Stomach (tissue), 4 donors: ENCODE measurements around the gene SMNDC1.

ENCODE experiments used
- EP300 ChIP-seq: sonication (generic); formaldehyde crosslinking; IDR thresholded peaks from one replicate; pipeline ENCODE4 v1.6.1; 2017; ENCODE audit warnings: antibody characterized with exemption
- POLR2A ChIP-seq, 4 donors: fragments of 450-650 bp; IDR thresholded peaks; one replicate each; pipeline ENCODE4 v1.6.1; 2016; ENCODE audit warnings: antibody characterized with exemption in 4 of 4, control low read depth in 2 of 4, mild to moderate bottlenecking in 1 of 4, moderate library complexity in 1 of 4
- POLR2AphosphoS5 ChIP-seq, 3 donors: sonication (generic); formaldehyde crosslinking; IDR thresholded peaks; one replicate each; pipeline ENCODE4 v1.6.1; 2016; ENCODE audit warnings: antibody characterized with exemption in 3 of 3
- TF ChIP-seq, protein P1 (sequence below), 7 experiments: fragments of 450-650 bp in 4 of 7; fragments of 200-600 bp in 3 of 7; sonication (generic) in 3 of 7; IDR thresholded peaks; one replicate each; pipeline ENCODE4 v1.5.1; 2016 to 2019; ENCODE audit warnings: antibody characterized with exemption in 7 of 7, control low read depth in 2 of 7, mild to moderate bottlenecking in 1 of 7

GRCh38 chr10:110345286-110345685 lies 40.6 kb upstream of the SMNDC1 start:
- TF ChIP-seq, protein P1, sequence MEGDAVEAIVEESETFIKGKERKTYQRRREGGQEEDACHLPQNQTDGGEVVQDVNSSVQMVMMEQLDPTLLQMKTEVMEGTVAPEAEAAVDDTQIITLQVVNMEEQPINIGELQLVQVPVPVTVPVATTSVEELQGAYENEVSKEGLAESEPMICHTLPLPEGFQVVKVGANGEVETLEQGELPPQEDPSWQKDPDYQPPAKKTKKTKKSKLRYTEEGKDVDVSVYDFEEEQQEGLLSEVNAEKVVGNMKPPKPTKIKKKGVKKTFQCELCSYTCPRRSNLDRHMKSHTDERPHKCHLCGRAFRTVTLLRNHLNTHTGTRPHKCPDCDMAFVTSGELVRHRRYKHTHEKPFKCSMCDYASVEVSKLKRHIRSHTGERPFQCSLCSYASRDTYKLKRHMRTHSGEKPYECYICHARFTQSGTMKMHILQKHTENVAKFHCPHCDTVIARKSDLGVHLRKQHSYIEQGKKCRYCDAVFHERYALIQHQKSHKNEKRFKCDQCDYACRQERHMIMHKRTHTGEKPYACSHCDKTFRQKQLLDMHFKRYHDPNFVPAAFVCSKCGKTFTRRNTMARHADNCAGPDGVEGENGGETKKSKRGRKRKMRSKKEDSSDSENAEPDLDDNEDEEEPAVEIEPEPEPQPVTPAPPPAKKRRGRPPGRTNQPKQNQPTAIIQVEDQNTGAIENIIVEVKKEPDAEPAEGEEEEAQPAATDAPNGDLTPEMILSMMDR (IDR thresholded peaks at IDR 0.05) = no peak
- TF ChIP-seq POLR2A (IDR thresholded peaks at IDR 0.05) = no peak
- no peak for TF ChIP-seq POLR2AphosphoS5 (IDR thresholded peaks at IDR 0.05)
- TF ChIP-seq EP300 = no peak
